ENCODE data around the gene METTL6.
"Not testable (repeated sequence)": the region's sequence is repeated elsewhere in the genome, so short reads cannot be mapped to it uniquely, and the experiment has no call there.

The METTL6 gene

DNA sequence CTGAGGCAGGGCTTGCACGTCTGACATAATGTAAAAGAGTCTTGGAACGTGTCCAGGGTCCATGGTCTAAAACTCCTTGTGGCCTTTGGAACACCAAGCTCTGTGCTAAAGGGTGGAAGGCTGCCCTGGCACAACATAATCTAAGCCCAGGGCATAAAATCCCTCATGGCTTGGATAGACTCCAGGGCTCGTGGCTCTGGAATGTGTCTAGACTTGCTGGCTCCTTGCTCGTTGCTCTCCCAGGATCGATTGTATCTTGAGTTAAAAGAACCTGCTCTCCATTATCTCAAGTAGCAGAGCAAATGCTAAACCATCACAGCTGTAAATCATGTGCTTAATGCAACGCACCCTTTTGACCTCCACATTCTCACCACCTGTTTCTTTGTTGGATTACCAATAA, 63.3 kb downstream of the METTL6 start:
- DNase-seq (ENCODE audit: low read depth in 2 of 2): not testable (repeated sequence)

DNA sequence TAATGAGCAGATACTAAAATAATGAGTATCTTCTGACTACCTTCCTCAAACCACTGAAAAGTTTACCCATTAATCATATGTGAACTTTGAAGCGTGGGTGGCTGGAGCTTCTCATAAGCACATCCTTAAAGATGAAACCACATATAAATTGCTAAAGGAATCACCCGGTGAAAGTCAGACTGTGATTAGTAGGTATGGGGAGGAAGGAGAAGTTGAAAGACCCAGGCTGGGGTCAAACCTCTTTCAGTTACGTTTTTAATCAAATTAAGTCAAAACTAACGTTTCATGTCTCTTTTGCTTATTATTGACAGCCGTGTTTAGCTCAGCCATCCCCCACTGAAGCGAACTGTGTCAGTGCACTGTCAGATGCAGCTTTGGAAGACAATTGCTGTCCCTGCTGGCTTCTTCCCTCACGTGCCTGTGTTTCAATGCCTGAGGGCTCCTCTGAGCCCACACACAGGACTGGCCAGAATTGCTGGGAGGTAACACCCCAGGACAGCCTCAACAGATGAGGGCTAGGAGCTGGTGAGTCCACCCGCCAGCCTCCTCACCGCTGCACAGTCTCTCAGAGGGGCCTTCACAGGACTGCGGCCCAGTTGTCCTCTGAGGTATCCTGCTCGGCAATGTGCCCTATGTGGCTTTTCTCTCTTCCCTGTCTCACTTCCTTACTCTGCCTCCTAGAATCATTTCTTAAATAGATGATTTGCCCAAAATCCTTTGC, 65.7 kb downstream of the METTL6 start:
- peak; percentile 58 to 66 for DNase-seq (ENCODE audit: low read depth in 2 of 2)

GRCh38 chr3:15360788-15361493, 66.4 kb downstream of the METTL6 start:
- no peak for DNase-seq (ENCODE audit: low read depth in 2 of 2)

Measured in stimulated activated CD4-positive, alpha-beta T cell treated with anti-CD3 and anti-CD28 coated beads, Interleukin-15, amount 100 ng/mL, for 48 hours (primary cell).